NB4 (cell line): ENCODE measurements around the gene DGKA.

Experiments used
- MYC ChIP-seq: IDR thresholded peaks from 2 replicates; pipeline ENCODE4 v1.6.1; 2011; ENCODE audit warnings: low read depth, low read length
- POLR2A ChIP-seq: IDR thresholded peaks from 2 replicates; pipeline ENCODE4 v1.6.1; 2011; ENCODE audit warnings: mild to moderate bottlenecking; ENCODE audit not compliant: insufficient read length; ENCODE audit errors: extremely low read depth
- TF ChIP-seq, protein P1 (sequence below): IDR thresholded peaks from 2 replicates; pipeline ENCODE4 v1.6.1; 2011; ENCODE audit warnings: low read depth, low read length
- TF ChIP-seq, protein P2 (sequence below): IDR thresholded peaks from one replicate; pipeline ENCODE4 v1.5.1; 2012; ENCODE audit warnings: low read depth, low read length

DNA sequence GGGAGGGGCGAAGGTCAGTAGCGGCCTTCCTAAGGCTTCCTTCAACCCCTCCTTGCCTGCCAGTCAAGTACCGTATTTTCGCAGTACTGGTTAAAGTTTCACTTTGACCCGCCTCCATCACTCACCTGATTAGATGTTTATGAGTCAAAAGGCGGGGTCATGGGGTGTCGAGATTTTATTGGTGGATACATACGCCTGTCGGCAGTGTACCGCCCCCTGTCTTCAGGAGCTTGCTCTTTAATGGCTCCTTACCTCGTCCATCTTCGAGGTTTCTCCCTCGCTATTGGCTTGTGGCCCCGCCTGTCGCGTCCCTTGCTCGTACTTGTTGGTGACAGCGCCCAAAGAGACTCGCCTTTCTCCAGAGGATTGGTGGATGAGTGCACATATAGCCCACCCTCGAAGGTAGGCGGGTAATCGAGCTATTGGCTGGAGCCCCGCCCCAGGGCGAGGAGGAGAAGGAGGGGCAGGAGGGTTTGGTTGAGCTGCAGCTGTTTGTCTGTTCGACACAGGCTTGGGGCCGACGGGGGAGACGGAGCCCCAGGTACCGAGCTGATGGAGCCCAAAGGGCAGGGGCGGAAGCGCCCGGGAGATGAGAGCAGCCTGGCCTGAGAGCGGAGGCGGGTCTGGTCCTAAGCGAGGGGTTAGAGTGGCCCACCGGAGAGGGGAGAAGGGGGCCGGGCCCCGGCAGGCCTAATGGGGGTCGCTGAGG, 42.8 kb downstream of the DGKA start, which contains the start of gene RAB5B:
- TF ChIP-seq, protein P1, sequence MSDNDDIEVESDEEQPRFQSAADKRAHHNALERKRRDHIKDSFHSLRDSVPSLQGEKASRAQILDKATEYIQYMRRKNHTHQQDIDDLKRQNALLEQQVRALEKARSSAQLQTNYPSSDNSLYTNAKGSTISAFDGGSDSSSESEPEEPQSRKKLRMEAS = 0 out of 2 replicates have a peak, but pooled peaks have one; percentile 34
- TF ChIP-seq, protein P2, sequence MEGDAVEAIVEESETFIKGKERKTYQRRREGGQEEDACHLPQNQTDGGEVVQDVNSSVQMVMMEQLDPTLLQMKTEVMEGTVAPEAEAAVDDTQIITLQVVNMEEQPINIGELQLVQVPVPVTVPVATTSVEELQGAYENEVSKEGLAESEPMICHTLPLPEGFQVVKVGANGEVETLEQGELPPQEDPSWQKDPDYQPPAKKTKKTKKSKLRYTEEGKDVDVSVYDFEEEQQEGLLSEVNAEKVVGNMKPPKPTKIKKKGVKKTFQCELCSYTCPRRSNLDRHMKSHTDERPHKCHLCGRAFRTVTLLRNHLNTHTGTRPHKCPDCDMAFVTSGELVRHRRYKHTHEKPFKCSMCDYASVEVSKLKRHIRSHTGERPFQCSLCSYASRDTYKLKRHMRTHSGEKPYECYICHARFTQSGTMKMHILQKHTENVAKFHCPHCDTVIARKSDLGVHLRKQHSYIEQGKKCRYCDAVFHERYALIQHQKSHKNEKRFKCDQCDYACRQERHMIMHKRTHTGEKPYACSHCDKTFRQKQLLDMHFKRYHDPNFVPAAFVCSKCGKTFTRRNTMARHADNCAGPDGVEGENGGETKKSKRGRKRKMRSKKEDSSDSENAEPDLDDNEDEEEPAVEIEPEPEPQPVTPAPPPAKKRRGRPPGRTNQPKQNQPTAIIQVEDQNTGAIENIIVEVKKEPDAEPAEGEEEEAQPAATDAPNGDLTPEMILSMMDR = no peak
- TF ChIP-seq POLR2A = peak; percentile 86
- TF ChIP-seq MYC = no peak; the same call in 1 of the 2 replicates
